H1 (cell line): ENCODE measurements around the gene CRYGN.

ENCODE experiments used
- CEBPB ChIP-seq: IDR thresholded peaks from 2 replicates; pipeline ENCODE4 v1.6.1; 2012; ENCODE audit warnings: low read depth, low read length
- CHD1 ChIP-seq: IDR thresholded peaks from 2 replicates; pipeline ENCODE4 v1.6.1; 2012; ENCODE audit warnings: low read depth, low read length, improper control_type of control experiment
- POLR2A ChIP-seq, 2 experiments: IDR thresholded peaks; 1 replicate in 1 of 2; 2 replicates in 1 of 2; pipeline ENCODE4 v1.6.1; 2011; ENCODE audit warnings: low read depth in 2 of 2, low read length in 2 of 2, mild to moderate bottlenecking in 2 of 2; ENCODE audit errors: control extremely low read depth in 1 of 2
- SIN3A ChIP-seq, 2 experiments: IDR thresholded peaks in 1 of 2; conservative IDR thresholded peaks in 1 of 2; 2 replicates each; pipeline ENCODE4 v1.6.1; 2011 to 2012; ENCODE audit warnings: low read length in 2 of 2, improper control_type of control experiment in 1 of 2, low read depth in 1 of 2, mild to moderate bottlenecking in 1 of 2
- ZNF274 ChIP-seq: IDR thresholded peaks from 2 replicates; pipeline ENCODE4 v1.7.0; 2012; ENCODE audit warnings: low read length, borderline replicate concordance; ENCODE audit errors: extremely low read depth
- TF ChIP-seq, protein P1 (sequence below), 3 experiments: IDR thresholded peaks; 1 replicate in 2 of 3; 2 replicates in 1 of 3; pipeline versions ENCODE4 v1.5.1 to v1.6.1; 2011; ENCODE audit warnings: low read length in 3 of 3, mild to moderate bottlenecking in 3 of 3, inconsistent platforms in 2 of 3, low read depth in 1 of 3, moderate library complexity in 1 of 3; ENCODE audit not compliant: insufficient read depth in 1 of 3; ENCODE audit errors: control extremely low read depth in 1 of 3
- TF ChIP-seq, protein P2 (sequence below): IDR thresholded peaks from 2 replicates; pipeline ENCODE4 v1.6.1; 2012; ENCODE audit warnings: low read length, inconsistent platforms

DNA sequence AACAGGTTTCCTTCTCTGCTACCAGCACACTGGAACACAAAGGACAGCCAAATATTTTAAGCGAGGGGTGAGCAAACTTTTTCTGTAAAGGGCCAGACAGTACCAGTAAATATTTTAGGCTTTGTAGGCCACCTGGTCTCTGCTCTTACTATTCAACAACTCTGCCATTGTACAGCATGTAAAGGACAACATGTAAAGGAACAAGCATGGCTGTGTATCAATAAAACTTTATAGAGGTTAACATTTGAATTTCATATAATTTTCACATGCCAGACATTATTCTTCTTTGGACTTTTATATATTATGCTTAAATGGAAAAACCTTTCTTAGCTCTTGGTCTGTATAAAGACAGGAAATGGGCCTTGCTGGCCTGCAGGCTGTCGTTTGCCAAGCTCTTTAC lies 49.6 kb upstream of the CRYGN start:
- TF ChIP-seq POLR2A (IDR thresholded peaks at IDR 0.05; ENCODE audit: control extremely low read depth in 1 of 2, low read depth in 2 of 2, low read length in 2 of 2): no peak
- TF ChIP-seq, protein P1, sequence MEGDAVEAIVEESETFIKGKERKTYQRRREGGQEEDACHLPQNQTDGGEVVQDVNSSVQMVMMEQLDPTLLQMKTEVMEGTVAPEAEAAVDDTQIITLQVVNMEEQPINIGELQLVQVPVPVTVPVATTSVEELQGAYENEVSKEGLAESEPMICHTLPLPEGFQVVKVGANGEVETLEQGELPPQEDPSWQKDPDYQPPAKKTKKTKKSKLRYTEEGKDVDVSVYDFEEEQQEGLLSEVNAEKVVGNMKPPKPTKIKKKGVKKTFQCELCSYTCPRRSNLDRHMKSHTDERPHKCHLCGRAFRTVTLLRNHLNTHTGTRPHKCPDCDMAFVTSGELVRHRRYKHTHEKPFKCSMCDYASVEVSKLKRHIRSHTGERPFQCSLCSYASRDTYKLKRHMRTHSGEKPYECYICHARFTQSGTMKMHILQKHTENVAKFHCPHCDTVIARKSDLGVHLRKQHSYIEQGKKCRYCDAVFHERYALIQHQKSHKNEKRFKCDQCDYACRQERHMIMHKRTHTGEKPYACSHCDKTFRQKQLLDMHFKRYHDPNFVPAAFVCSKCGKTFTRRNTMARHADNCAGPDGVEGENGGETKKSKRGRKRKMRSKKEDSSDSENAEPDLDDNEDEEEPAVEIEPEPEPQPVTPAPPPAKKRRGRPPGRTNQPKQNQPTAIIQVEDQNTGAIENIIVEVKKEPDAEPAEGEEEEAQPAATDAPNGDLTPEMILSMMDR (IDR thresholded peaks at IDR 0.05; ENCODE audit: control extremely low read depth in 1 of 3, insufficient read depth in 1 of 3, low read depth in 1 of 3, low read length in 3 of 3): no peak
- TF ChIP-seq, protein P2, sequence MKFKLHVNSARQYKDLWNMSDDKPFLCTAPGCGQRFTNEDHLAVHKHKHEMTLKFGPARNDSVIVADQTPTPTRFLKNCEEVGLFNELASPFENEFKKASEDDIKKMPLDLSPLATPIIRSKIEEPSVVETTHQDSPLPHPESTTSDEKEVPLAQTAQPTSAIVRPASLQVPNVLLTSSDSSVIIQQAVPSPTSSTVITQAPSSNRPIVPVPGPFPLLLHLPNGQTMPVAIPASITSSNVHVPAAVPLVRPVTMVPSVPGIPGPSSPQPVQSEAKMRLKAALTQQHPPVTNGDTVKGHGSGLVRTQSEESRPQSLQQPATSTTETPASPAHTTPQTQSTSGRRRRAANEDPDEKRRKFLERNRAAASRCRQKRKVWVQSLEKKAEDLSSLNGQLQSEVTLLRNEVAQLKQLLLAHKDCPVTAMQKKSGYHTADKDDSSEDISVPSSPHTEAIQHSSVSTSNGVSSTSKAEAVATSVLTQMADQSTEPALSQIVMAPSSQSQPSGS: no peak
- no peak for TF ChIP-seq CEBPB
- TF ChIP-seq ZNF274: no peak
- TF ChIP-seq SIN3A (conservative IDR thresholded peaks at IDR 0.05 in 1 of 2, IDR thresholded peaks at IDR 0.05 in 1 of 2; ENCODE audit: low read depth in 1 of 2, low read length in 2 of 2): no peak
- TF ChIP-seq CHD1: no peak
